Measurements from ENCODE around the gene IL5.

IL5 gene

GRCh38 chr5:132495667-132496190, 47.6 kb downstream of the IL5 start:
- peaks cover 53% of the 10 kb centered on the region for H3K27me3 ChIP-seq (ENCODE audit: control insufficient read depth, low read length)
- no peak for TF ChIP-seq CTCF (IDR thresholded peaks at IDR 0.05; ENCODE audit: low read depth, low read length, poor library complexity, severe bottlenecking)
- no peak for TF ChIP-seq EZH2phosphoT487 (IDR thresholded peaks at IDR 0.05; ENCODE audit: borderline replicate concordance, low read length)
- no peaks in the 10 kb centered on the region for H3K9me3 ChIP-seq (ENCODE audit: control insufficient read depth, insufficient read depth, low read length)
- no peaks in the 10 kb centered on the region for H3K79me2 ChIP-seq (ENCODE audit: control insufficient read depth, low read length)
- peaks cover 40% of the 10 kb centered on the region for H3K4me1 ChIP-seq (ENCODE audit: control insufficient read depth, low read length)
- peak overlapping the region; percentile 81 for H3K4me2 ChIP-seq (ENCODE audit: low read length)
- H3F3A ChIP-seq (ENCODE audit: control insufficient read depth, insufficient read depth), result peaks cover 4% of the 10 kb centered on the region
- H3K9me2 ChIP-seq (replicated peaks; ENCODE audit: control insufficient read depth, low read length), result no peaks in the 10 kb centered on the region
- H3K4me3 ChIP-seq (ENCODE audit: low read length), result peak overlapping the region; percentile 75
- no peaks in the 10 kb centered on the region for H3K36me3 ChIP-seq (ENCODE audit: control insufficient read depth, low read length)
- peak overlapping the region; percentile 37; the same call in 1 of the 2 replicates for H3K27ac ChIP-seq (ENCODE audit: low read depth, low read length)
- no peaks in the 10 kb centered on the region for H4K20me1 ChIP-seq (ENCODE audit: control insufficient read depth, insufficient read depth, low read depth, low read length)

- H3K4me1 ChIP-seq (ENCODE audit: control insufficient read depth, low read length), result peaks cover 52% of the 10 kb centered on the region
- H3K79me2 ChIP-seq (ENCODE audit: control insufficient read depth, low read length), result peaks cover 9% of the 10 kb centered on the region
- H3K27me3 ChIP-seq (ENCODE audit: control insufficient read depth, low read length), result peaks cover 53% of the 10 kb centered on the region
- peaks cover 2% of the 10 kb centered on the region; the same call in 1 of the 2 replicates for H3K36me3 ChIP-seq (ENCODE audit: control insufficient read depth, low read length)
- H3K4me2 ChIP-seq (ENCODE audit: low read length), result no peak overlapping the region
- peaks cover 12% of the 10 kb centered on the region for H3F3A ChIP-seq (ENCODE audit: control insufficient read depth, insufficient read depth)
- peaks cover 5% of the 10 kb centered on the region for H4K20me1 ChIP-seq (ENCODE audit: control insufficient read depth, insufficient read depth, low read depth, low read length)
- no peaks in the 10 kb centered on the region for H3K9me3 ChIP-seq (ENCODE audit: control insufficient read depth, insufficient read depth, low read length)
- no peaks in the 10 kb centered on the region for H3K9me2 ChIP-seq (replicated peaks; ENCODE audit: control insufficient read depth, low read length)
- no peak for TF ChIP-seq CTCF (IDR thresholded peaks at IDR 0.05; ENCODE audit: low read depth, low read length, poor library complexity, severe bottlenecking)
- TF ChIP-seq EZH2phosphoT487 (IDR thresholded peaks at IDR 0.05; ENCODE audit: borderline replicate concordance, low read length), result no peak
- no peak overlapping the region for H3K27ac ChIP-seq (ENCODE audit: low read depth, low read length)
- no peak overlapping the region for H3K4me3 ChIP-seq (ENCODE audit: low read length)
Observed at GRCh38 chr5:132493821-132494220, 49.5 kb downstream of the IL5 start.

DNA sequence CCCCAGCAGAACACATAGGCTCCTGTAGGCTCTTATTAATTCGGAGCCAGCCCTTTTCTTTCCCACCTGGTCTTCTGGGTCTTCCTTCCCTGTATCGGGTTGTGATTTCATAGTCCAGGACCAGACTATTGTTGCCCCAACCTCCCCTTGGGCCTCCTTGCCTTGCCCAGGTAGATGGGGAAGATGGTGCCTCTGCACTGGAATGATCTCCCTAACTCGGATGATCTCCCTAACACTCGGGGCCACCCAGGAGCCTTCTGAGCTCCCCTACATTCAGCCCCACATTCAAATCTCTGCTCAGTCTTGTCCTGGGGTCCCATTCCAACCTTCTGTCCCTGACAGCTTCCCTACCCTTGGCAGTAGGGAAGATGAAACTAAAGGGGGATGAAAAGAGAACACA, 50.1 kb downstream of the IL5 start:
- H3K4me1 ChIP-seq (ENCODE audit: control insufficient read depth, low read length), result peaks cover 58% of the 10 kb centered on the region
- H3K4me3 ChIP-seq (ENCODE audit: low read length), result no peak overlapping the region
- no peaks in the 10 kb centered on the region for H3K9me2 ChIP-seq (replicated peaks; ENCODE audit: control insufficient read depth, low read length)
- peaks cover 12% of the 10 kb centered on the region for H3K79me2 ChIP-seq (ENCODE audit: control insufficient read depth, low read length)
- H3K36me3 ChIP-seq (ENCODE audit: control insufficient read depth, low read length), result peaks cover 7% of the 10 kb centered on the region; the same call in 1 of the 2 replicates
- peaks cover 9% of the 10 kb centered on the region for H4K20me1 ChIP-seq (ENCODE audit: control insufficient read depth, insufficient read depth, low read depth, low read length)
- no peaks in the 10 kb centered on the region for H3K9me3 ChIP-seq (ENCODE audit: control insufficient read depth, insufficient read depth, low read length)
- peaks cover 17% of the 10 kb centered on the region for H3F3A ChIP-seq (ENCODE audit: control insufficient read depth, insufficient read depth)
- no peak overlapping the region for H3K4me2 ChIP-seq (ENCODE audit: low read length)
- H3K27ac ChIP-seq (ENCODE audit: low read depth, low read length), result no peak overlapping the region
- TF ChIP-seq CTCF (IDR thresholded peaks at IDR 0.05; ENCODE audit: low read depth, low read length, poor library complexity, severe bottlenecking) (no peak), EZH2phosphoT487 (IDR thresholded peaks at IDR 0.05; ENCODE audit: borderline replicate concordance, low read length) (no peak)
- H3K27me3 ChIP-seq (ENCODE audit: control insufficient read depth, low read length), result peaks cover 53% of the 10 kb centered on the region
